ENCODE measurements around the gene IBSP. TPM values are rescaled to one million over a fixed set of nuclear protein-coding genes. Genes with fewer than 3 reads are reported as not detected.

Gene IBSP
- total RNA-seq, 3 donors from 2014 or later (not counting 1 experiment from before 2014, with no cell fraction given), result not detected

DNA sequence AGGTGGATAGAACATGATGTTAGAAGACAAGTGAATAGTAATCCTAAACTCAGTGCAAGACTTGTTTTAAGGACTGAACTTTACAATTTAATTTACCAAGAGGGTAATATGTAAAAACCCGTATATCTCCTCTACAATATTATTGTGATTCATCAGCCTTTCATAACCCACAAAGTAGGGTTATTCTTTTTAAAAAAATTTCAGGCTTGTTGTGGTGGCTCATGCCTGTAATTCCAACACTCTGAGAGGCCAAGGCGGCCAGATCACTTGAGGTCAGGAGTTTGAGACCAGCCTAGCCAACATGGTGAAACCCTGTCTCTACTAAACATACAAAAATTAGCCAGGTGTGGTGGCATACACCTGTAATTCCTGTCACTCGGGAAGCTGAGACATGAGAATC is 7.2 kb downstream of the IBSP start:
- Mint-ChIP-seq H3K9me3 (peaks cover 0 to 3% of the 10 kb centered on the region in 2 donors), H3K27ac (no peak overlapping the region), H3K27me3 (ENCODE audit: low read depth in 2 of 2) (peaks cover 0 to 3% of the 10 kb centered on the region in 2 donors), H3K36me3 (no peaks in the 10 kb centered on the region), H3K4me1 (no peaks in the 10 kb centered on the region), H3K4me3 (no peak overlapping the region)
- H3K4me1 ChIP-seq (ENCODE audit: control insufficient read depth, insufficient read depth, low read length), result no peaks in the 10 kb centered on the region
- H3K27me3 ChIP-seq (ENCODE audit: control insufficient read depth, insufficient read depth, low read length), result no peaks in the 10 kb centered on the region
- no peak overlapping the region for H3K27ac ChIP-seq (ENCODE audit: low read length)
- H3K9me3 ChIP-seq (ENCODE audit: control insufficient read depth, insufficient read depth, low read length), result no peaks in the 10 kb centered on the region
- no peak for ATAC-seq
- TF ChIP-seq, protein P1, sequence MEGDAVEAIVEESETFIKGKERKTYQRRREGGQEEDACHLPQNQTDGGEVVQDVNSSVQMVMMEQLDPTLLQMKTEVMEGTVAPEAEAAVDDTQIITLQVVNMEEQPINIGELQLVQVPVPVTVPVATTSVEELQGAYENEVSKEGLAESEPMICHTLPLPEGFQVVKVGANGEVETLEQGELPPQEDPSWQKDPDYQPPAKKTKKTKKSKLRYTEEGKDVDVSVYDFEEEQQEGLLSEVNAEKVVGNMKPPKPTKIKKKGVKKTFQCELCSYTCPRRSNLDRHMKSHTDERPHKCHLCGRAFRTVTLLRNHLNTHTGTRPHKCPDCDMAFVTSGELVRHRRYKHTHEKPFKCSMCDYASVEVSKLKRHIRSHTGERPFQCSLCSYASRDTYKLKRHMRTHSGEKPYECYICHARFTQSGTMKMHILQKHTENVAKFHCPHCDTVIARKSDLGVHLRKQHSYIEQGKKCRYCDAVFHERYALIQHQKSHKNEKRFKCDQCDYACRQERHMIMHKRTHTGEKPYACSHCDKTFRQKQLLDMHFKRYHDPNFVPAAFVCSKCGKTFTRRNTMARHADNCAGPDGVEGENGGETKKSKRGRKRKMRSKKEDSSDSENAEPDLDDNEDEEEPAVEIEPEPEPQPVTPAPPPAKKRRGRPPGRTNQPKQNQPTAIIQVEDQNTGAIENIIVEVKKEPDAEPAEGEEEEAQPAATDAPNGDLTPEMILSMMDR (IDR thresholded peaks at IDR 0.05), result no peak
- H3K4me3 ChIP-seq (ENCODE audit: low read length), result no peak overlapping the region
- H3K36me3 ChIP-seq (ENCODE audit: control insufficient read depth, insufficient read depth, low read length), result no peaks in the 10 kb centered on the region
- intact Hi-C loops (cut with micrococcal nuclease), result no loop called here
- 94% methylated on average over 2 of the region's 3 CpGs for WGBS (ENCODE audit: insufficient coverage)
- DNase-seq, result no peak

DNA sequence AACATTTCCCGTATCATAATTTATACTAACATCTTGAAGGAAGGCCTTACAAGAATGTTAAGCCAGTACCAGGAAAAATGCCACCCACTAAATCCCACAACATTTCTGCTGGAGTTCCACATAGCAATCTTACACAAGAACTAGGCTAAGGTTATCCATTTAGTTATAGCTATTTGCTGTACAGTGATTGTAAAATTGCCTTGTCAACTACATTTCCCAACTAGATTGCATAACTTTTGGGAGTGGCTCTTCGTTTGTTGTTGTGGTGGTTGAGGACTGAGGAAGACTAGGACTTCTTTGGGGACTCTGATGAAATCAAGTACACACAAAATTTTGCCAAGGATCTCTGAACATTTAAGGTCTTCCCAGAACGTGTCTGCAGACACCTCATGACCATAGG is 8.0 kb downstream of the IBSP start:
- Mint-ChIP-seq H3K36me3 (no peaks in the 10 kb centered on the region), H3K27ac (no peak overlapping the region), H3K4me3 (no peak overlapping the region), H3K9me3 (peaks cover 0 to 3% of the 10 kb centered on the region in 2 donors), H3K4me1 (no peaks in the 10 kb centered on the region), H3K27me3 (ENCODE audit: low read depth in 2 of 2) (peaks cover 0 to 3% of the 10 kb centered on the region in 2 donors)
- no peak for DNase-seq
- Histone ChIP-seq H3K4me1 (ENCODE audit: control insufficient read depth, insufficient read depth, low read length) (no peaks in the 10 kb centered on the region), H3K4me3 (ENCODE audit: low read length) (no peak overlapping the region), H3K36me3 (ENCODE audit: control insufficient read depth, insufficient read depth, low read length) (no peaks in the 10 kb centered on the region), H3K27ac (ENCODE audit: low read length) (no peak overlapping the region), H3K27me3 (ENCODE audit: control insufficient read depth, insufficient read depth, low read length) (no peaks in the 10 kb centered on the region), H3K9me3 (ENCODE audit: control insufficient read depth, insufficient read depth, low read length) (no peaks in the 10 kb centered on the region)
- intact Hi-C loops (cut with micrococcal nuclease), result no loop called here
- TF ChIP-seq, protein P1 (IDR thresholded peaks at IDR 0.05), result no peak
- WGBS (ENCODE audit: insufficient coverage), result 69% methylated on average over 3 of the region's 3 CpGs
- ATAC-seq, result no peak

DNA sequence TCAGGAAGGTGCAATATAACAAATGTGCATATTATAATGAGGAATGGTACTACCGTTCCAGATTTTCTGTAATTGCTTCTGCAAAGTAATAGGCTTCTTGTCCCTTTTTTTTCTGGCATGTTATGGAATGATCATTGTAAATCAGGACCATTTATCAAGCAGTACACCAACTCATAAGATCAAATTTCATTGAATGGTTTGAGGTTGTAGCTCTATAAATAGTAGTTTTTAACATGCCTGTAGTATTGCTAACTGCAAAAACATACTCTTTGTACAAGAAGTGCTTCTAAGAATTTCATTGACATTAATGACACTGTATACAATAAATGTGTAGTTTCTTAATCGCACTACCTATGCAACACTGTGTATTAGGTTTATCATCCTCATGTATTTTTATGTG is 12.6 kb downstream of the IBSP start:
- Mint-ChIP-seq H3K4me3 (no peak overlapping the region), H3K36me3 (no peaks in the 10 kb centered on the region), H3K9me3 (peaks cover 0 to 4% of the 10 kb centered on the region in 2 donors), H3K27me3 (ENCODE audit: low read depth in 2 of 2) (peaks cover 8 to 9% of the 10 kb centered on the region in 2 donors), H3K4me1 (no peaks in the 10 kb centered on the region), H3K27ac (no peak overlapping the region)
- intact Hi-C loops (cut with micrococcal nuclease), result no loop called here
- 91% methylated on average over 1 of the region's 2 CpGs for WGBS (ENCODE audit: insufficient coverage)
- Histone ChIP-seq H3K4me3 (ENCODE audit: low read length) (no peak overlapping the region), H3K36me3 (ENCODE audit: control insufficient read depth, insufficient read depth, low read length) (no peaks in the 10 kb centered on the region), H3K9me3 (ENCODE audit: control insufficient read depth, insufficient read depth, low read length) (no peaks in the 10 kb centered on the region), H3K27ac (ENCODE audit: low read length) (no peak overlapping the region), H3K4me1 (ENCODE audit: control insufficient read depth, insufficient read depth, low read length) (no peaks in the 10 kb centered on the region), H3K27me3 (ENCODE audit: control insufficient read depth, insufficient read depth, low read length) (no peaks in the 10 kb centered on the region)
- DNase-seq, result no peak
- ATAC-seq, result no peak
- TF ChIP-seq, protein P1 (IDR thresholded peaks at IDR 0.05), result no peak

DNA sequence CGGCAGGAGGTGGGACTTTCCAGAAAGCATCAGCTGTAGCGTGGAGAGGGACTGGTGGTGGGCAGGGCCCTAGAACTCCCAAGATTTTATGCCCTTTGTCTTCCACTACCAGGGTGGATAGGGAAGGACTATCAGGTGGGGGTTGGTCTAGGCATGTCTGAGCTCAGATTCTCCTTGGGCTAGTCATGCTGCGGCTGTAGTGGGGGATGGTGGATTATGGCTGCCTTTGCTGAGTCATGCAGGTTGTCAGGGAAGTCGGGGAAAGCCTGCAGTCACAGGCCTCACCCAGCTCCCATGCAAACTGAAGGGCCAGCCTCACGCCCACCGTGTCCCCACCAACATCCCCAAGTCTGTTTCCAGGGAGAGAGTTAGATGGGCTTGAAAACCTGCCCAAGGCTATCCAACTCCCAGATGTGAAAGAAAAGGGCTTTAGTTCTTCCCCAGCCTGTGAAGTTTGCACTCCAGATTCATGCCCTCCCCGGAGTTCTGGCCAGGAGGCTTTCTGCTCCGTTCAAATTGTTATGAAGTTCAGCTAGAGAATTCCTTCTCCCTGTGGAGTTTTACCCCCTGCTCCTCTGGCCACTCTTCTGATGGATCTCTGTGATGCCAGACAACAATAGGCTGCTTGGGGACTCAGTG is 20.0 kb downstream of the IBSP start:
- ATAC-seq (no peak), DNase-seq (no peak)
- Histone ChIP-seq H3K36me3 (ENCODE audit: control insufficient read depth, insufficient read depth, low read length) (no peaks in the 10 kb centered on the region), H3K4me3 (ENCODE audit: low read length) (no peak overlapping the region), H3K9me3 (ENCODE audit: control insufficient read depth, insufficient read depth, low read length) (no peaks in the 10 kb centered on the region), H3K4me1 (ENCODE audit: control insufficient read depth, insufficient read depth, low read length) (no peaks in the 10 kb centered on the region), H3K27ac (ENCODE audit: low read length) (no peak overlapping the region), H3K27me3 (ENCODE audit: control insufficient read depth, insufficient read depth, low read length) (no peaks in the 10 kb centered on the region)
- Mint-ChIP-seq H3K4me3 (no peak overlapping the region), H3K9me3 (peaks cover 0 to 2% of the 10 kb centered on the region in 2 donors), H3K36me3 (no peaks in the 10 kb centered on the region), H3K27ac (no peak overlapping the region), H3K27me3 (ENCODE audit: low read depth in 2 of 2) (peaks cover 11 to 16% of the 10 kb centered on the region in 2 donors), H3K4me1 (no peaks in the 10 kb centered on the region)
- TF ChIP-seq, protein P1 (IDR thresholded peaks at IDR 0.05), result no peak
- intact Hi-C loops (cut with micrococcal nuclease), result no loop called here
- 67% methylated on average over 8 of the region's 8 CpGs for WGBS (ENCODE audit: insufficient coverage)

Measured in natural killer cell (primary cell).